ENCODE measurements around the gene SNW1.

The SNW1 gene

DNA sequence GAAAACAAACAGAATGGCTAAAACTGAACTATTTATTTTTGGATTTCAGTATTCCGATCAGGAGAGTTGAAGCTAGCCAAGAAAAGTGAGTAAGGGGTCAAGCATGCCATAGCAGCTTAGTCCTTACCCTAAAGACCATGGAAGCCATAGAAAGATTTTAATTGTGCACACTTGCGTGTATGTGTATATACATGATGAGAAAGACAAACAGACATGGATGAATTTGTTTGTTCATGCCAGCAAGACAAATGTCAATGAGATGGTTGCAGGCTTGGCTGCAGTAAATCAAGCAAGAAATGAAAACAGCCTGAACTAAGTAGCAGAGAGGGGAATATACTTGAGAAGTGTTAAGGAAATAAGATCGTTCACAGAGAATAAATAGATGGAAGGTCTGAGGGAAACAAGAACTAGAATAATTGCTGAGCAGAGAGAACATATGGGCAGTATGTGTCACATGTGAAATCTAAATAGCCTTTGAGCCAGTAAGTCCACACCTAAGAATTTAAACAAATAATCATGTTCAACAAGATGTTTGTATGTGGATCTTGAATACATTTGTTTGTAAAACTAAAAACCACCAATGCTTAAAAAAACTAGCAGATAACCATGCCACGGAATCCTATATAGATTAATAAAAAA is 14.8 kb downstream of the SNW1 start:
- no peak for DNase-seq

- no peak for DNase-seq
Observed at GRCh38 chr14:77741438-77741837, 19.5 kb downstream of the SNW1 start.

GRCh38 chr14:77738559-77739250 is 22.3 kb downstream of the SNW1 start:
- no peak for DNase-seq

DNA sequence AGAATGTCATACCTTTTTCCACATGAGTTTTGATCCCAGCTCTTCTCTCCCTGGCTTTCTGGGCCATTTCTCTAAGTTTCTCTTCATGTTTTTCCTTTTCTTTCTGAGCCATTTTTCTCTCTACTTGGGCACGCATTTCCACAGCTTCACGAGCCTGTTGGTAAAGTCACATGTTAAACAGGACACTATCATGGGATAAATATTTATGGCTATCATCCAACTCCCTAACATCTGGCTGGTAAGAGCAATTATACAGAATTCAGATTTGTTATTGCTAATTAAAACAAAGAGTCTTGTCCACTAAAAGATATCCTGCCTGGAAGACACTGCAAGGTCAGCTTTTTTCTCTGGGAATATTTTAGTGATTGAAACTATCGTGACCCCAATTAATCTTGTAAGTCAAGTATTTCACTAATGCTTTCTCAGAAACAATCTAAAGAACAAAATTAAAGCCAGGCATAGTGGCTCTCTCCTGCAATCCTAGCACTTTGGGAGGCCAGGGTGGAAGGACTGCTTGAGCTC is 29.9 kb downstream of the SNW1 start:
- DNase-seq = no peak

- no peak for DNase-seq
Observed at GRCh38 chr14:77722301-77722700, 38.7 kb downstream of the SNW1 start.

DNA sequence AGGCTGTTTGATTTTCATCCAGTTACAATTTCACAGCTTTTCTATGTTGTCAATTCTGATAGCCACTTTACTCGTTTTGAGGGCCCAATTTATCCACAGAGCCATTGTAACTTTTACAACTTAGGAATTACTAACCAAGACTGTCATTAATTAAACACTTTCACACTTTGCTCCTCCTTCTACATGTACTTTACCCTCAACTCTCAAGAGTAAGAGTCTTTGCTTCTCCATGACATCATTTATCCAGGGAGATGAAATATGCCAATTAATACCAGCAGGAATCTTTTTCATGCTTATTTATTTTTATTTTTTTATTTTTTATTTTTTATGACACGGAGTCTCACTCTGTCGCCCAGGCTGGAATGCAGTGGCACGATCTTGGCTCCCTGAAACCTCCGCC is 39.5 kb downstream of the SNW1 start:
- DNase-seq = no peak

- DNase-seq = no peak
Observed at GRCh38 chr14:77717608-77718305, 43.2 kb downstream of the SNW1 start.

DNA sequence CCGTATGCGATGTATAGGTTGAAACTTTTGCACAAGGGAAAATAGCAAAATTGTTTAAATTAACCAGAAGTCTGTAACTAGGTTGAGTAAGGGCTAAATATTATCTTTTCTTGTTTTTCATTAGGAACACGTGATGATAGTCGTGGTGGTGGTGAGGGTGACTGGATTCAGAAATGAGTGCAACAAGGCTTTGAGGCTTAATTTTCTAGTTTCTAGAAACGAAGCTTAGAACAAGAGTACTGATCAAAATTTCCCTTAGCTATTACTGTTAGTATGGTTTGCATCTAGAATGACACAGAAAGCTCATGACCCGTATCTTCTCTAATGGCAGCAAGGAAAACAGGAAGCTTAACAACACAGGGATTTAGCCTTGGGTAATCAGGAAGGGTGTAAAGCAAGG is 46.0 kb downstream of the SNW1 start:
- DNase-seq = no peak

DNA sequence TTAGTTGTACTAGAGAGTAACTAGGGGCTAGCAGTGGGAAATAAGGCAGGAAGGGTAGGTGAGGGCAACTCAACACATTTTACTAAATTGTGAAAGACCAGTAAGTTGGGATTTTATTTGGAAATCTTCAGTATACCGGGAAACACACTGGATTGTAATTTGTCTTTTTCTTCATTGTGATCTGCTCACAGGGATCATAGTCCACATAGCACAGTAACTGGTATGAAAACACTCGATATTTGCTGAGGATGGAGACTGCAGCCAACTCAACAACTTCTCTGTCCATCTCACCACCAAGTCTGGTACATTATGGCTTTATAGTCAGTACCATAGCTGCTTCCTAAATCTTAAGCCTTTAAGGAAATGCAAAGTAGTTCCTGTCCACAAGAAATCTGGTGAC is 50.6 kb downstream of the SNW1 start:
- no peak for DNase-seq

- DNase-seq = no peak
Observed at GRCh38 chr14:77709412-77709811, 51.5 kb downstream of the SNW1 start.

GRCh38 chr14:77708749-77709148 is 52.2 kb downstream of the SNW1 start:
- DNase-seq = no peak

DNA sequence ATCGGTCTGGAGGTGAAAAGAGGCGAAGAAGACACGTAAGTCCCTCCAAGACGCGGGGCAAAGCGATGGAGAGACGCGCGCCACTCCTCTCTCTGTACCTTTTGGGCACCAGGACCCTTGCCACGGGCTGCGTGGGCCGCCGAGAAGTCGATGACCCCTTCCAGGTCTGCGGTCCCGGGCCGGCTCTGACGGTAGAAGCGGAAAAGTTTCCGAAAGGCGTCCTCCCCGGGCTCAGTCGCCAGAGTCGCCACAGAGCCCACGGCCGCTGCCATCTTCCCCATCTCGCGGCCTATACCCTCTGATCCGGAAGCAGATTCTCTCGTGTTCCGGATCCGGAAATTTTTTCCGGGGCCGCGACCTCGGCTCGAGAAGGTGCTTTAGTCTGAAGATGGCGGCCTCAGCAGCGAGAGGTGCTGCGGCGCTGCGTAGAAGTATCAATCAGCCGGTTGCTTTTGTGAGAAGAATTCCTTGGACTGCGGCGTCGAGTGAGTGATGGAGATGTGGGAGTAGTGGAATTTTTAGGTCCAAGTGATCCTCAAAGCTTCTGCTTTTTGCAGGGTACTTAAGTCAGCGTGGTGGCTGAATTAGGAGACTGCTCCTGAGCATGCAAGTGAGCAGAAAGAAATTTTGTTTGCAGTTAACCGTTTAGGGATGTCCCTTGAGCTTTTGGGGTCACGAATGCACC is 53.1 kb downstream of the SNW1 start, which contains the start of the genes ALKBH1 and SLIRP:
ALKBH1 (minus strand) TSS at position 300 of the 685 bp plus-strand sequence; CDS start at position 281, 19 bp downstream.
SLIRP (plus strand) TSS at position 380 of the 685 bp plus-strand sequence; CDS start at position 389, 9 bp downstream.
- DNase-seq = no peak

- no peak for DNase-seq
Observed at GRCh38 chr14:77707355-77707723, 53.6 kb downstream of the SNW1 start.

GRCh38 chr14:77691259-77691658 is 69.7 kb downstream of the SNW1 start:
- DNase-seq = no peak

- no peak for DNase-seq
Observed at GRCh38 chr14:77682158-77682553, 78.8 kb downstream of the SNW1 start.

DNA sequence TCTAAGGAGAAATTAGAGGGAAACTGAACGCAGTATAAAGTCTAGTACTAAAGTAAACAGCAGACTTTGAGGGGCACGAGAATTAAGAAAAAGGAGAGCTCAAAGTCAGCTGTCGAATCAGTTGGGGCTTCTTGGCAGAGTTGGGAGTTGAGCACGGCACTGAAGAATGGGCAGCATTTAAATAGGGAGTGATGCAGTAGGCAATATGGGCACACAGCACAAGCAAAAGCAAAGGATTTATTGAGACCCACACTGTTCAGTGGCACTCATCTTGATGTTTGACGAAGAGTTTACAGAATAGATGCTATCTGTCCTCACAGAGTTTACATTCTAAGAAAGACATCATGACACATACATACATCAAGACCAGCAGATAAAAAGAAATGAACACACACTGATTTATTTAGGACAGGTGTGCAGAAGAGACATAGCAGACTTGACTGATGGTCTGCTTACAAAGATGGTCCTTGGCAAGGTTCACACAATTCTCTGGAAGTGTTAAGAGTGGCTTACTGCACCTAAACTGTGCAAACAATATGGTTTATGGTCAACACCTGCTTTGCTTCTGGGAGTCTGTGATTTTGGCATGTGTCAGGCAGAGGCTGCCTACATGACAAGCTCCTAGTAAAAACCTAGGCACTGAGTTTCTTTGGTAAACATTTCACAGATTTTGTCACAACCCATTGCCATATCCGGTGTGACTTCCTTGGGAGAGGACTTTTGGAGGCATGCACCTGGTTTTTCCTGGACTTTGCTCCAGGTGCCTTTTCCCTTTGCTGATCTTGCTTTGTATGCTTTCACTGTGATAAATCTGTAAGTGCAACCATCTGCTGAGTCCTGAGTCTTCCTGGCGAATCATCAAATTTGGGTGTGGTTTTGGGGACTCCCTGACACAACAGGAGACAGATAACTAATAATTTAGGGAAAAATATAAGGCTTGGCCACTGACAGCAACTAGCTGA is 79.5 kb downstream of the SNW1 start:
- DNase-seq = no peak

DNA sequence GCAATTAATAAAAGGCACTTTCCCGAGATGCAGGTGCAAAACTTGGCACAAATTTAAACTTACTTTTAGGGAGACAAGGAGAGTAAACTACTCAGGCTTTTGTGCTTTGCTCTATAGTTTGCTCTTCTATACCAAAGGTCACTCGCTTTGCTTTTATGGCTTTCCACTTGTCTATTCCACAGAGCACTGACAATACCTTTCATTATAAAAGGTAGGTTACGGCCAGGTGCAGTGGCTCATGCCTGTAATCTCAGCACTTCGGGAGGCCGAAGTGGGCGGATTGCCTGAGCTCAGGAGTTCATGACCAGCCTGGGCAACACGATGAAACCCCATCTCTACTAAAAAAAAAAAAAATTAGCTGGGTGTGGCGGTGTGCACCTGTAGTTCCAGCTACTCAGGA is 86.0 kb downstream of the SNW1 start:
- DNase-seq = no peak

- DNase-seq = no peak
Observed at GRCh38 chr14:77673193-77673592, 87.8 kb downstream of the SNW1 start.

Measured in cortex of kidney (tissue), 1 donor.